ENCODE measurements around the gene ANKZF1. TPM values are rescaled to one million over a fixed set of nuclear protein-coding genes. Genes with fewer than 3 reads are reported as not detected.

ANKZF1 gene
- total and polyA plus RNA-seq, 12 donors: 12.7 to 44.7 (median 25.5) TPM

DNA sequence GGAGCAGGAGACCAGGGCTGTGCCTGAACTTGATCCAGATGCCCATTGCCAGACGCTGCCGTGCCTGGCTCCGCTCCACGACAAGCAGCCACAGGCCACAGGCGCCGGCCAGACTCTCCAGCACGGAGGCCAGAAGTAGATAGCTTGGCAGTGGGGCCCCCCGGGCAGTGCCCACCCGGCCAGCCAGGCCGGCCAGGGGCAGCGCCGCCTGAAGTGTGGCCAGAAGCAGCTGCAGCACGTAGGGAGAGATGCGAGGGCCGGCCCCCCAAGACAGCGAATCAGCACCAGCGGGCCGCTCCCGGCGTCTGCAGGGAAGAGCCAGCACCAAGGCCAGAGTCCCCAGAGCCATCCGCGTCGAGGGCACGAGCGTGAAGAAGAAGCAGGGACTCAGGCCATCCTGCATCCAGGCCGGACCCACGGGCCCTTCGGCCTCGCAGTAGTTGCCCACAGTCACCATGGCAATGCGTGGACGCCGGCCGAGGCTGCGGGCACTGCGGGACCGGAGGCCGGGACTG lies 11.3 kb upstream of the ANKZF1 start:
- peak overlapping the region; percentile 30 to 75 (median 64) for H3K4me3 ChIP-seq
- peak; percentile 56 to 66 for DNase-seq
- H3K27ac ChIP-seq: peak overlapping the region; percentile 72 to 95 (median 90)
- peaks cover 12 to 40% (median 34%) of the 10 kb centered on the region in 9 donors for H3K4me1 ChIP-seq
- H3K36me3 ChIP-seq: peaks cover 0 to 72% (median 41%) of the 10 kb centered on the region in 9 donors
- no peaks in the 10 kb centered on the region for H3K9me3 ChIP-seq
- WGBS, 2 donors: 0 to 1% methylated on average over 36 to 37 of the region's 37 CpGs
- H3K27me3 ChIP-seq: no peaks in the 10 kb centered on the region
- no peak for TF ChIP-seq CTCF (IDR thresholded peaks at IDR 0.05)
- intact Hi-C loops (cut with DNase I): loop anchor here in 5 of 10 donors (1.0 to 5.0 kb wide), 5 partner anchors 12 to 63 kb away; partner anchors contain the start of genes CNPPD1 (in 3 of the 5), RETREG2 (in 2 of the 5), NHEJ1 (in 1 of the 5) and ZFAND2B (in 1 of the 5)
- ATAC-seq: peak; percentile 47 to 78 (median 59)

DNA sequence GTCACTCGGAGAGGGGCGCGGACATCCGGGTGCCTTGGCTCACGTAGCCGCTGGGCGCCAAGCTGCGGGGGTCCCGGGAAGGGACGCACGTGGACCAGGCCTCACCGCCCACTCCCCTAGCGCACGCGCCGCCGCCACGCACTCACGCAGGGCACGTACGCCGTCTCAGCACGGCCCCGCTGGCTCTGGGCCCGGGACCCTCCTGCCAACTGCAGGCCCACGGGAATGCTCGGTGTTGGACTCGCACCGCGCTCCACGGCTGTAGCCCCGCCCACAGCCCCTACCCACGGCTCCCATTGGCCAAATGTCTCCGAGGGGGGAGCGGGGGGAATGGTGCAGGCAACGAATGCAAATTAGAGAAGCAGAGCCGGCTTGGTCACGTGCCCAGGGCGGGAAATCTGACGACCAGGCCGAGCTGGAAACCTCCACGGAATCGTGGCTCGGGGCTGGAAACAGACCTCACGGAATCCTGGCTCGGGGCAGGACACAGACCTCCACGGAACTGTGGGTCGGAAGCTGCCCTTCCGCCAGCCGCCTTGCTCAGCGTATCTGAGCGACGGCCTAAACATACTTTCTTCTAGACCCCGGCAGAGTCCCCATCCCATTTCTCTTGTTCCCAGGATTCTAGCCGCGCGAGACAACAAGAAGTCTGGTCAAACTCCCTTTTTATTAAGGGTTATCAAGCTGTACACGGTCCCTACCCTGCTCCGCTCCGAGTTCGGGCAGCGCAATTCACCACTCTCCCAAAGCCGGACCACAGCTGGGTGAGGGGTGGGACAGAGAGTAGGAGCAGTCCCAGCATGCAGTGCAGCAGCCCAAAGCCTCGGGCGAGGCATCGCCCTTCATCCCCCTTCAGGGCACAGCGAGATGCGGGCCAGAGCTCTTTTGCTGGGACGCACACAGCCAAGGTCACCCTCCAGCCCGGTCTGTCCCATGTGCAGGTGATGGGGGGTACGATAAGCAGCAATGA lies 10.6 kb upstream of the ANKZF1 start, which contains the start of gene ABCB6:
ABCB6 (minus strand) TSS at position 227 of the 970 bp plus-strand sequence. CDS start 285 bp downstream, outside the sequence.
- WGBS, 2 donors: 4 to 5% methylated on average over 67 to 71 of the region's 71 CpGs
- ATAC-seq: peak; percentile 90 to 93 (median 92)

DNA sequence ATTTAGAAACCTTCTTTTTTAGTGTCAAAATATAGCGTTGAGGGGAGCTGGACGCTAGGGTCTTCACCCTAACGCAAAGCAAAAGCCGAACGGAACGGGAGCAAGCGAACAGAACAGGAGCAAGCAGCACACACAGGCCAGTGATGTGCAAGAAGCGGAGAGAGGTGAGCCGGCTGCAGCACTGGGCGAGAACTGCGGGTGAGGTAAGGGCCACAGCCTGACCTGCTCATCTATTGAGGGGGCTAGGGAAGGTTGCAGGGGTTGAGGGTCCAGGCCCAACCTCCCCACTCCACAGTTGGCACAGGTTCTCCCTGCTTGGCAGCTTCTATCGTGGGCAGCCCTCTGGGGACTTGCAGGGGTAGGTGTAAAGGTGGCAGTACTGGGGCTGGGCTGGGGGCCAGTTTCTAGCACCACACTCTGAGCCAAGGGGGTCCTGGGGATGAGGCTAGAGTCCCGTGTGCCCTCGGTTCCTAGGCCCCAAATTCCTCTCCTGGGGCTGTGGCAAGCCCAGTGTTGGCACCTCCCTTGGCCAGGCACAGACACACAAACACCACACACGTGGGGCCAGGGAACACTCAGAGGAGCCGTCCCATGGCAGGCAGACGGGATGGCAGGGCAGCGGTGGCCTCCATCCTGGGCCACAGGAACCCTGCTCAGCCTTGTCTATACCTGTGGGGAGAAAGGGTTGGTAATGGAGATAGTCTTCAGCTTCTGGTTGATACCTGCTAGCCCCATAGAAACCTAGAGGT lies 9.6 kb upstream of the ANKZF1 start:
- intact Hi-C loops (cut with DNase I): loop anchor here in 5 of 10 donors (2.0 to 10.0 kb wide), 4 partner anchors 43 to 75 kb away; partner anchors contain the start of genes CNPPD1 (in 2 of the 5), RETREG2 (in 2 of the 5) and NHEJ1 (in 1 of the 5)
- TF ChIP-seq CTCF (IDR thresholded peaks at IDR 0.05): no peak
- DNase-seq (no peak), ATAC-seq (no peak)
- Histone ChIP-seq H3K4me3 (peak overlapping the region in 4 of 10 donors; percentile 62 to 75 (median 65)), H3K27ac (peak overlapping the region in 4 of 10 donors; percentile 90 to 93 (median 92)), H3K4me1 (peaks cover 12 to 40% (median 35%) of the 10 kb centered on the region in 9 donors), H3K9me3 (no peaks in the 10 kb centered on the region), H3K27me3 (no peaks in the 10 kb centered on the region), H3K36me3 (peaks cover 2 to 72% (median 52%) of the 10 kb centered on the region in 9 donors)
- WGBS, 2 donors: 86 to 89% methylated on average over 18 of the region's 18 CpGs

More for the DNA sequence above, 10.6 kb upstream of the ANKZF1 start, which contains the start of gene ABCB6:
- Histone ChIP-seq H3K4me3 (peak within 1 kb of the TSS; percentile 30 to 75 (median 64)), H3K4me1 (peaks cover 12 to 40% (median 34%) of the 10 kb centered on the region in 9 donors), H3K27ac (peak within 1 kb of the TSS; percentile 72 to 95 (median 90)), H3K9me3 (no peaks in the 10 kb centered on the region), H3K27me3 (no peaks in the 10 kb centered on the region), H3K36me3 (peaks cover 2 to 72% (median 43%) of the 10 kb centered on the region in 9 donors)
- intact Hi-C loops (cut with DNase I): loop anchor here in 5 of 10 donors (1.0 to 5.0 kb wide), 5 partner anchors 13 to 62 kb away; partner anchors contain the start of genes CNPPD1 (in 3 of the 5), RETREG2 (in 2 of the 5), NHEJ1 (in 1 of the 5) and ZFAND2B (in 1 of the 5)
- DNase-seq: peak; percentile 97 to 98
- no peak for TF ChIP-seq CTCF (IDR thresholded peaks at IDR 0.05)
